ENCODE results near the gene TMEM238. TPM values are rescaled to one million over a fixed set of nuclear protein-coding genes. Genes with fewer than 3 reads are reported as not detected.

TMEM238 gene
- total and polyA plus RNA-seq, 9 of the 15 experiments (the other 6 are each of a cell fraction or from before 2014, with no cell fraction given) = 0.18 to 5.1 (median 1.3) TPM; not detected in 4

- TF ChIP-seq ZBTB40 (IDR thresholded peaks at IDR 0.05) (peak; percentile 16; the same call in 1 of the 2 replicates), ZBTB40 (CRISPR knock-in tag; IDR thresholded peaks at IDR 0.05) (no peak), TEAD1 (CRISPR knock-in tag; IDR thresholded peaks at IDR 0.05) (peak in 1 of 2 experiments; percentile 4; a peak in 1 of 4 replicates), BRD4 (IDR thresholded peaks at IDR 0.05) (peak; percentile 78; the same call in 1 of the 2 replicates), SIN3B (IDR thresholded peaks at IDR 0.05; ENCODE audit: low read depth) (no peak), SAFB2 (IDR thresholded peaks at IDR 0.05; ENCODE audit: borderline replicate concordance, low read depth, low read length, severe bottlenecking) (no peak), CHD4 (IDR thresholded peaks at IDR 0.05; ENCODE audit: insufficient read depth, insufficient replicate concordance, low read depth, low read length, poor library complexity, severe bottlenecking) (peak; percentile 69), PHB (CRISPR knock-in tag; IDR thresholded peaks at IDR 0.05) (no peak), POLR2G (IDR thresholded peaks at IDR 0.05; ENCODE audit: low read depth, low read length) (no peak), ZNF354B (CRISPR knock-in tag; IDR thresholded peaks at IDR 0.05) (no peak), ZNF445 (CRISPR knock-in tag; IDR thresholded peaks at IDR 0.05; ENCODE audit: low read depth) (no peak), BDP1 (IDR thresholded peaks at IDR 0.05; ENCODE audit: insufficient read depth, insufficient read length) (no peak), SUPT5H (IDR thresholded peaks at IDR 0.05) (peak; percentile 31; the same call in 1 of the 2 replicates), HDGF (IDR thresholded peaks at IDR 0.05) (peak; percentile 52; the same call in 1 of the 2 replicates), ZBTB17 (CRISPR knock-in tag; IDR thresholded peaks at IDR 0.05) (0 out of 2 replicates have a peak, but pooled peaks have one; percentile 36), ESRRA (IDR thresholded peaks at IDR 0.05; ENCODE audit: borderline replicate concordance, low read depth) (peak; percentile 0; the same call in 1 of the 2 replicates), MYBL2 (IDR thresholded peaks at IDR 0.05; ENCODE audit: low read depth) (no peak), MYBL2 (CRISPR knock-in tag; IDR thresholded peaks at IDR 0.05; ENCODE audit: borderline replicate concordance) (no peak), BRD9 (IDR thresholded peaks at IDR 0.05; ENCODE audit: low read depth, partially characterized antibody) (peak; percentile 90)
- TF ChIP-seq, protein P1, sequence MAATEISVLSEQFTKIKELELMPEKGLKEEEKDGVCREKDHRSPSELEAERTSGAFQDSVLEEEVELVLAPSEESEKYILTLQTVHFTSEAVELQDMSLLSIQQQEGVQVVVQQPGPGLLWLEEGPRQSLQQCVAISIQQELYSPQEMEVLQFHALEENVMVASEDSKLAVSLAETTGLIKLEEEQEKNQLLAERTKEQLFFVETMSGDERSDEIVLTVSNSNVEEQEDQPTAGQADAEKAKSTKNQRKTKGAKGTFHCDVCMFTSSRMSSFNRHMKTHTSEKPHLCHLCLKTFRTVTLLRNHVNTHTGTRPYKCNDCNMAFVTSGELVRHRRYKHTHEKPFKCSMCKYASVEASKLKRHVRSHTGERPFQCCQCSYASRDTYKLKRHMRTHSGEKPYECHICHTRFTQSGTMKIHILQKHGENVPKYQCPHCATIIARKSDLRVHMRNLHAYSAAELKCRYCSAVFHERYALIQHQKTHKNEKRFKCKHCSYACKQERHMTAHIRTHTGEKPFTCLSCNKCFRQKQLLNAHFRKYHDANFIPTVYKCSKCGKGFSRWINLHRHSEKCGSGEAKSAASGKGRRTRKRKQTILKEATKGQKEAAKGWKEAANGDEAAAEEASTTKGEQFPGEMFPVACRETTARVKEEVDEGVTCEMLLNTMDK (IDR thresholded peaks at IDR 0.05; ENCODE audit: borderline replicate concordance, insufficient read depth, low read depth, low read length, poor library complexity, severe bottlenecking) = no peak
Observed at GRCh38 chr19:55408533-55408872, 24.4 kb upstream of the TMEM238 start (continued).

Measured in K562 (cell line).